CD4-positive, alpha-beta memory T cell (primary cell): Measurements from ENCODE around the gene NKAIN4. TPM values are rescaled to one million over a fixed set of nuclear protein-coding genes. Genes with fewer than 3 reads are reported as not detected.
A peak's percentile ranks its signal among the peaks of the same experiment; 100 is the strongest.

Experiments
- CTCF ChIA-PET: fragments of 350-600 bp; sonication (Branson Sonifier 250); formaldehyde crosslinking; loops from one replicate; lab custom pipeline; 2021; ENCODE audit warnings: inconsistent platforms; ENCODE audit not compliant: partially characterized antibody; lab: Charles Lee
- POLR2A ChIA-PET: fragments of 350-600 bp; sonication (Branson Sonifier 250); formaldehyde crosslinking; loops from one replicate; lab custom pipeline; 2021; ENCODE audit not compliant: partially characterized antibody; lab: Charles Lee
- DNase-seq, 5 donors: peaks; one replicate each; pipeline versions ENCODE4 v3.0.0 to v3.0.0-alpha.2; 2020 to 2022; ENCODE audit warnings: mixed read lengths in 1 of 5
- H3K27ac ChIP-seq: one replicate; pipeline ENCODE4 v1.7.0; 2013; ENCODE audit warnings: low read depth, low read length
- H3K27me3 ChIP-seq: 2 replicates; pipeline ENCODE4 v1.7.0; 2013; ENCODE audit warnings: mild to moderate bottlenecking, low read length, moderate library complexity; ENCODE audit not compliant: insufficient read depth
- H3K36me3 ChIP-seq: 2 replicates; pipeline ENCODE4 v1.7.0; 2013; ENCODE audit warnings: mild to moderate bottlenecking, low read length, moderate library complexity; ENCODE audit not compliant: insufficient read depth
- H3K4me1 ChIP-seq: 2 replicates; pipeline ENCODE4 v1.7.0; 2013; ENCODE audit warnings: mild to moderate bottlenecking, low read length, moderate library complexity; ENCODE audit not compliant: insufficient read depth
- H3K4me3 ChIP-seq, 2 donors: one replicate each; pipeline ENCODE4 v1.7.0; 2013; ENCODE audit warnings: low read length in 2 of 2, mild to moderate bottlenecking in 1 of 2
- H3K9me3 ChIP-seq, 2 donors: one replicate each; pipeline ENCODE4 v1.7.0; 2013; ENCODE audit warnings: low read length in 2 of 2, control low read depth in 1 of 2; ENCODE audit not compliant: control insufficient read depth in 1 of 2
- H3K27ac Mint-ChIP-seq, 7 donors: one replicate each; pipeline ENCODE4 v1.8.0; 2020 to 2021; ENCODE audit warnings: mixed read lengths in 7 of 7, mild to moderate bottlenecking in 6 of 7, inconsistent platforms in 3 of 7, moderate library complexity in 3 of 7
- H3K27me3 Mint-ChIP-seq, 2 donors: one replicate each; pipeline ENCODE4 v1.8.0; 2020 to 2021; ENCODE audit warnings: mixed read lengths in 2 of 2
- H3K36me3 Mint-ChIP-seq, 2 donors: one replicate each; pipeline ENCODE4 v1.8.0; 2020 to 2021; ENCODE audit warnings: mixed read lengths in 2 of 2, inconsistent platforms in 1 of 2, mild to moderate bottlenecking in 1 of 2
- H3K4me1 Mint-ChIP-seq, 4 donors: one replicate each; pipeline ENCODE4 v1.8.0; 2020 to 2021; ENCODE audit warnings: mixed read lengths in 4 of 4, mild to moderate bottlenecking in 1 of 4
- H3K4me3 Mint-ChIP-seq, 8 donors: one replicate each; pipeline ENCODE4 v1.8.0; 2020 to 2021; ENCODE audit warnings: mixed read lengths in 8 of 8, mild to moderate bottlenecking in 7 of 8, moderate library complexity in 6 of 8, inconsistent platforms in 3 of 8
- H3K9me3 Mint-ChIP-seq, 8 donors: one replicate each; pipeline ENCODE4 v1.8.0; 2020 to 2021; ENCODE audit warnings: mixed read lengths in 8 of 8, mild to moderate bottlenecking in 5 of 8, inconsistent platforms in 3 of 8, moderate library complexity in 1 of 8
- intact Hi-C: fragments of 100-400 bp; cut with micrococcal nuclease; formaldehyde crosslinking; loops from one replicate; pipeline ENCODE4 v1.15.1; 2023
- polyA plus RNA-seq, 2 donors: library from polyadenylated mRNA; unstranded; fragments of 300-500 nt; fragmentation: Illumina TruSeq; gene quantifications; one replicate each; pipeline ENCODE4 v1.2.3, GENCODE V29; 2021
- total RNA-seq, 2 experiments: library from RNA; stranded (reverse); gene quantifications; one replicate each; pipeline ENCODE4 v1.2.3, GENCODE V29; 2021

The NKAIN4 gene
- total and polyA plus RNA-seq, 4 experiments from 2014 or later, result not detected

DNA sequence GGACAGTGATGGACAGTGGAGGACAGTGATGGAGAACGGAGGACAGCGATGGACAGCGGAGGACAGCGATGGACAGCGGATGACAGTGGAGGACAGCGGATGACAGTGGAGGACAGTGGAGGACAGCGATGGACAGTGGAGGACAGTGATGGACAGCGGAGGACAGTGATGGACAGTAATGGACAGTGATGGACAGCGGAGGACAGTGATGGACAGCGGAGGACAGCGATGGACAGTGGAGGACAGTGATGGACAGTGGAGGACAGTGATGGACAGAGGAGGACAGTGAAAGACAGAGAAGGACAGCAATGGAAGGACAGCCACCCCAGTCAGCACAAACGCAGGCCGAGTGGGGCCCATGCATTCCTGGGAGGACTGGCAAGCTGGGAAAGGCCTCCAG is 3.4 kb upstream of the NKAIN4 start:
- Mint-ChIP-seq H3K4me1 (peaks cover 6 to 12% (median 12%) of the 10 kb centered on the region in 4 donors), H3K36me3 (no peaks in the 10 kb centered on the region), H3K27me3 (peaks cover 28 to 30% of the 10 kb centered on the region in 2 donors), H3K27ac (no peak overlapping the region), H3K4me3 (no peak overlapping the region), H3K9me3 (peaks cover 0 to 3% (median 0%) of the 10 kb centered on the region in 8 donors)
- no peak for DNase-seq
- H3K9me3 ChIP-seq, result no peaks in the 10 kb centered on the region
- peaks cover 16% of the 10 kb centered on the region for H3K27me3 ChIP-seq
- CTCF ChIA-PET, result interaction anchor here (2.1 kb wide), 1 partner anchor 34 kb away, joined by 6 read pairs; no protein-coding TSS in a partner anchor
- H3K4me1 ChIP-seq, result peaks cover 8% of the 10 kb centered on the region
- POLR2A ChIA-PET, result no interaction called here
- no peak overlapping the region for H3K4me3 ChIP-seq
- intact Hi-C loops, result no loop called here
- no peaks in the 10 kb centered on the region for H3K36me3 ChIP-seq
- no peak overlapping the region for H3K27ac ChIP-seq

GRCh38 chr20:63256954-63257353 is 2.7 kb upstream of the NKAIN4 start:
- ChIA-PET CTCF (no interaction called here), POLR2A (no interaction called here)
- no peak for DNase-seq
- Mint-ChIP-seq H3K4me3 (peak overlapping the region in 1 of 8 donors; percentile 50), H3K27ac (no peak overlapping the region), H3K4me1 (peaks cover 7 to 13% (median 9%) of the 10 kb centered on the region in 4 donors), H3K36me3 (no peaks in the 10 kb centered on the region), H3K27me3 (peaks cover 33 to 34% of the 10 kb centered on the region in 2 donors), H3K9me3 (peaks cover 0 to 4% (median 0%) of the 10 kb centered on the region in 8 donors)
- intact Hi-C loops, result no loop called here
- Histone ChIP-seq H3K36me3 (no peaks in the 10 kb centered on the region), H3K27me3 (peaks cover 19% of the 10 kb centered on the region), H3K27ac (no peak overlapping the region), H3K4me3 (no peak overlapping the region), H3K9me3 (no peaks in the 10 kb centered on the region), H3K4me1 (peaks cover 8% of the 10 kb centered on the region)

DNA sequence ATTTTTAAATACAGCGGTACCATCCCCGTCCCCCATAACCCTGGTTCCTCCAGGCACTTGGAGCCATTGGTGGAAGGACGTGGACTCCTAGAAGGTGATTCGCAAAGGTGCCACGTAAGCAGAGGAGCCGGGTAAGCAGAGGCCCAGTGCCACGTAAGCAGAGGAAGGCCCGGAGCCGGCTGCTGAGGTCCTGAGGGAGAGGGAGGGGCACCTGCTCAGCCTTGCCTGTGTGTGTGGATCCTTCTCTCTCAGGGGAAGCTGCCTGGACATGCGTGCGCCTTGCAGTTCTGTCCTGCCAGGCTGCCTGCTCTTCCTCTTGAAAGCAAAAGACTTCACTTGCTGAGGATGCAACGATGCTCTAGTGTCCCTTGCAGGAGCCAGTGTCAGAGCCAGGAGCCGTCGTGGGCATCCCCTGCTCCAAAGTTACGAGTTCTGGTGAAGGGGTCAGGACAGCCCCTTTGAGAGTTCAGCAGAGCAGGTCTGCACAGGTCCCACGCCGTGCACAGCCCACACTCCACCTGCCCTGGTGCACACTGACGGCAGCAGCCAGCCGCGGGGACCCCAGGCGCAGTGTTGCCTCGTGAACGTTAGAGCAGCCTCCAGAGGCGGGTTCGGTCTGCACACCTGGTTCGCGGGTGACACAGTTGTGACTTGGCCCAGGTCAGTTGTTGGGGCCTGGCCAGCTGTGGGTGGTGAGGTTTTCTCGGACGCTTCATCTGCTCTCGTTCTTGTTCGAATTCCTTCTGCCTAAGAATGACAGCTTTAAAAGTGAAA is 1.9 kb upstream of the NKAIN4 start:
- peaks cover 0 to 4% (median 0%) of the 10 kb centered on the region in 8 donors for H3K9me3 Mint-ChIP-seq
- Histone ChIP-seq H3K9me3 (no peaks in the 10 kb centered on the region), H3K4me3 (no peak overlapping the region), H3K27me3 (peaks cover 19% of the 10 kb centered on the region), H3K27ac (no peak overlapping the region), H3K36me3 (no peaks in the 10 kb centered on the region), H3K4me1 (peaks cover 8% of the 10 kb centered on the region)
- no peak overlapping the region for H3K4me3 Mint-ChIP-seq
- H3K36me3 Mint-ChIP-seq, result no peaks in the 10 kb centered on the region
- H3K4me1 Mint-ChIP-seq, result peaks cover 7 to 13% (median 9%) of the 10 kb centered on the region in 4 donors
- POLR2A ChIA-PET, result no interaction called here
- DNase-seq, result no peak
- H3K27me3 Mint-ChIP-seq, result peaks cover 31 to 38% of the 10 kb centered on the region in 2 donors
- CTCF ChIA-PET, result interaction anchor here (0.8 kb wide), 1 partner anchor 467 kb away, joined by 3 read pairs; no protein-coding TSS in a partner anchor
- intact Hi-C loops, result no loop called here
- H3K27ac Mint-ChIP-seq, result no peak overlapping the region

GRCh38 chr20:63254606-63255384 is 532 bp upstream of the NKAIN4 start:
- no peak overlapping the region for H3K27ac ChIP-seq
- Mint-ChIP-seq H3K27ac (no peak overlapping the region), H3K4me1 (peaks cover 7 to 13% (median 9%) of the 10 kb centered on the region in 4 donors), H3K27me3 (peaks cover 37 to 43% of the 10 kb centered on the region in 2 donors), H3K9me3 (peaks cover 0 to 4% (median 0%) of the 10 kb centered on the region in 8 donors), H3K4me3 (peak overlapping the region in 4 of 8 donors; percentile 31 to 66 (median 50)), H3K36me3 (no peaks in the 10 kb centered on the region)
- DNase-seq, result no peak
- ChIA-PET POLR2A (no interaction called here), CTCF (interaction anchor here (0.8 kb wide), 1 partner anchor 465 kb away, joined by 3 read pairs; no protein-coding TSS in a partner anchor)
- peaks cover 19% of the 10 kb centered on the region for H3K27me3 ChIP-seq
- intact Hi-C loops, result no loop called here
- H3K4me1 ChIP-seq, result peaks cover 8% of the 10 kb centered on the region
- H3K9me3 ChIP-seq, result no peaks in the 10 kb centered on the region
- no peak overlapping the region for H3K4me3 ChIP-seq
- no peaks in the 10 kb centered on the region for H3K36me3 ChIP-seq

DNA sequence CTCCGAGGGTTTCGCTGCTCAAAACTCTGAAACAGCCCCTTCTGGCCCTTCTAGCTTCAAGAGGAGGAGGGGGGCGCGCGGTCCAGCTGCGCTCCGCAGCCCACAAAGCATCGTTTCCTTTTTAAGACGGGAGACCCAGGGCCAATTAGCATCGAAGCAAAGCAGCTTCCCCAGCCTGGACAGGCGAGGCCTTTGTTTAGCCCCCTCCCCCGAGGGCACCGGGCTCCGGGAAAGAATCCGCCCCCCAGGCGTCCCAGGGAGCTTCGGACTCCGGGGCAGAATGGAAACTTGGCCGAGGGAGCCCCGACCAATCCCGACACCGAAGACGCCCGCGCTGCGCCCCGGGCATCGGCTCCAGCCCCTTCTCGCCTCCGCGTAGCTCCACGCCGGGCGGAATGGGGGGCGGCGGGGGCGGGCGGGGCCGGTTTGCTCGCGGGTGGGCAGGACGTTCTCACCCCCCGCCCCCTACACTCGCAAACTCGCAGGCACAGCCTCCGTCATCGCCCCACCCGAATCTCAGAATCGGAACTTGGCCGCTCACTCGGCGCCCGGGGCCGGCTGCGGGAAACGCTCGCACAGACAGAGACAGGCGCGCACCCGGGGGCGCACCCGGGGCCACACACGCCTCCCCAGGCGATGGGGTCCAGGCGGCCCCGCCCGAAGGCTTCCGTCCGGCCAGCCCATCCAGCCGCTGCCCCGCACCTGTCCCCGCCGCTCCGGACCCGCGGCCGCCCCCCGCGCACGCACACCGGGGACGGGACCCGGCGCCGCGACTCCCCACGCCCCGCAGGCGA is 628 bp downstream of the NKAIN4 start:
- peaks cover 19% of the 10 kb centered on the region for H3K27me3 ChIP-seq
- POLR2A ChIA-PET, result no interaction called here
- H3K9me3 ChIP-seq, result no peaks in the 10 kb centered on the region
- H3K36me3 ChIP-seq, result no peaks in the 10 kb centered on the region
- Mint-ChIP-seq H3K36me3 (no peaks in the 10 kb centered on the region), H3K27ac (no peak overlapping the region), H3K4me1 (peaks cover 7 to 13% (median 9%) of the 10 kb centered on the region in 4 donors), H3K4me3 (no peak overlapping the region), H3K9me3 (peaks cover 0 to 4% (median 0%) of the 10 kb centered on the region in 8 donors), H3K27me3 (peaks cover 36 to 39% of the 10 kb centered on the region in 2 donors)
- DNase-seq, result no peak
- no peak overlapping the region for H3K27ac ChIP-seq
- intact Hi-C loops, result no loop called here
- H3K4me3 ChIP-seq, result no peak overlapping the region
- H3K4me1 ChIP-seq, result peaks cover 8% of the 10 kb centered on the region
- CTCF ChIA-PET, result no interaction called here

- H3K9me3 ChIP-seq, result no peaks in the 10 kb centered on the region
- Mint-ChIP-seq H3K9me3 (peaks cover 0 to 4% (median 0%) of the 10 kb centered on the region in 8 donors), H3K4me1 (peaks cover 7 to 13% (median 8%) of the 10 kb centered on the region in 4 donors), H3K36me3 (no peaks in the 10 kb centered on the region), H3K4me3 (peak overlapping the region in 6 of 8 donors; percentile 21 to 81 (median 58)), H3K27me3 (peaks cover 35 to 40% of the 10 kb centered on the region in 2 donors), H3K27ac (no peak overlapping the region)
- no peak overlapping the region for H3K27ac ChIP-seq
- POLR2A ChIA-PET, result no interaction called here
- no peak overlapping the region for H3K4me3 ChIP-seq
- H3K36me3 ChIP-seq, result no peaks in the 10 kb centered on the region
- peaks cover 19% of the 10 kb centered on the region for H3K27me3 ChIP-seq
- CTCF ChIA-PET, result no interaction called here
- H3K4me1 ChIP-seq, result peaks cover 8% of the 10 kb centered on the region
- DNase-seq, result no peak
- intact Hi-C loops, result no loop called here
These were observed 1.2 kb downstream of the NKAIN4 start for GRCh38 chr20:63253065-63253437.
